K562 (cell line): Measurements from ENCODE around the gene DNAJB12. TPM values are rescaled to one million over a fixed set of nuclear protein-coding genes. Genes with fewer than 3 reads are reported as not detected.

ENCODE experiments used
- ATAC-seq: fragments of 200-7000 bp; cut with Tn5 transposase; 3 replicates; pipeline ENCODE4 v1.9.1; 2020; ENCODE audit warnings: moderate library complexity
- BruUV-seq: library from RNA; stranded (reverse); fragments of 400-500 nt; replicated peaks from 2 replicates; lab custom pipeline; 2021; lab: Mats Ljungman, UMichigan
- CTCF ChIA-PET: fragments of 300-600 bp; formaldehyde crosslinking; extraction: SDS; loops from one replicate; lab custom pipeline; 2021; ENCODE audit warnings: low intra/inter-chr PET ratio; lab: Yijun Ruan, JAX
- POLR2A ChIA-PET: fragments of 300-600, 350-650 bp; sonication (Branson Sonifier 250); formaldehyde crosslinking; extraction: SDS; loops from one replicate; lab custom pipeline; 2021; ENCODE audit warnings: antibody characterized with exemption, inconsistent platforms; lab: Yijun Ruan, JAX
- DNase-seq, 4 experiments: peaks; one replicate each; pipeline versions ENCODE4 v3.0.0 to v3.0.0-alpha.2; 2011 to 2018; ENCODE audit warnings: low spot score in 3 of 4, mixed read lengths in 3 of 4; ENCODE audit errors: extremely low read depth in 1 of 4
- FAIRE-seq: peaks from 2 replicates; lab custom pipeline; 2011; peaks lifted over from hg19 to GRCh38; lab: Jason Lieb, UNC
- H2AFZ ChIP-seq: 2 replicates; pipeline ENCODE4 v1.6.0; 2011; ENCODE audit warnings: low read depth, low read length, control low read depth, inconsistent platforms
- H3K27ac ChIP-seq: fragments of 200-600 bp; 3 replicates; pipeline ENCODE4 v1.8.0; 2011; ENCODE audit warnings: low read depth, mild to moderate bottlenecking, control low read depth, inconsistent platforms, low read length, moderate library complexity, mixed read lengths; ENCODE audit errors: extremely low read depth
- H3K27me3 ChIP-seq, 2 experiments: fragments of 300-600 bp in 1 of 2; 2 replicates in 1 of 2; 3 replicates in 1 of 2; pipeline versions ENCODE4 v1.6.0 to v1.8.0; 2011; ENCODE audit warnings: inconsistent platforms in 2 of 2, low read length in 2 of 2, mild to moderate bottlenecking in 1 of 2, mixed read lengths in 1 of 2, moderate library complexity in 1 of 2; ENCODE audit not compliant: control insufficient read depth in 2 of 2, insufficient read depth in 2 of 2
- H3K36me3 ChIP-seq: fragments of 300-600 bp; 3 replicates; pipeline ENCODE4 v1.8.0; 2011; ENCODE audit warnings: mild to moderate bottlenecking, low read length, inconsistent platforms; ENCODE audit not compliant: control insufficient read depth, insufficient read depth
- H3K4me1 ChIP-seq, 2 experiments: fragments of 200-600 bp in 1 of 2; replicated peaks in 1 of 2; 2 replicates in 1 of 2; 3 replicates in 1 of 2; pipeline versions ENCODE4 v1.5.1 to v1.8.0; 2011; ENCODE audit warnings: inconsistent platforms in 2 of 2, low read length in 2 of 2, mild to moderate bottlenecking in 1 of 2, mixed read lengths in 1 of 2, moderate library complexity in 1 of 2; ENCODE audit not compliant: control insufficient read depth in 2 of 2, insufficient read depth in 2 of 2
- H3K4me2 ChIP-seq: 2 replicates; pipeline ENCODE4 v1.6.1; 2011; ENCODE audit warnings: low read length, control low read depth, inconsistent platforms, mixed read lengths; ENCODE audit not compliant: insufficient read depth
- H3K4me3 ChIP-seq: fragments of 200-600 bp; sonication (generic), shearing (Covaris generic); 2 replicates; pipeline ENCODE4 v1.5.1; 2016; ENCODE audit warnings: control low read depth, inconsistent platforms
- H3K79me2 ChIP-seq: fragments of 200-600 bp; 3 replicates; pipeline ENCODE4 v1.8.0; 2011; ENCODE audit warnings: low read length, inconsistent platforms; ENCODE audit not compliant: control insufficient read depth, insufficient read depth
- H3K9ac ChIP-seq, 2 experiments: 2 replicates each; pipeline versions ENCODE4 v1.6.0 to v1.6.1; 2011; ENCODE audit warnings: low read depth in 2 of 2, low read length in 2 of 2, control low read depth in 1 of 2, inconsistent platforms in 1 of 2, mild to moderate bottlenecking in 1 of 2, mixed read lengths in 1 of 2; ENCODE audit not compliant: insufficient read depth in 1 of 2
- H3K9me1 ChIP-seq: one replicate; pipeline ENCODE4 v1.6.0; 2011; ENCODE audit warnings: inconsistent platforms, mild to moderate bottlenecking, low read length, moderate library complexity; ENCODE audit not compliant: control insufficient read depth, insufficient read depth
- H3K9me3 ChIP-seq: replicated peaks from 2 replicates; pipeline ENCODE4 v1.5.1; 2011; ENCODE audit warnings: low read depth, low read length, inconsistent platforms; ENCODE audit not compliant: control insufficient read depth, insufficient read depth
- H4K20me1 ChIP-seq: replicated peaks from 2 replicates; pipeline ENCODE4 v1.6.1; 2011; ENCODE audit warnings: low read length, inconsistent platforms, mixed read lengths; ENCODE audit not compliant: control insufficient read depth, insufficient read depth
- ARID4B ChIP-seq: sonication (generic); formaldehyde crosslinking; IDR thresholded peaks from 2 replicates; pipeline ENCODE4 v1.8.0; 2022; ENCODE audit warnings: mild to moderate bottlenecking, missing genetic modification reagents
- HDAC6 ChIP-seq: IDR thresholded peaks from 2 replicates; pipeline ENCODE4 v1.6.1; 2012; ENCODE audit warnings: low read depth, mild to moderate bottlenecking, control low read depth, inconsistent platforms, low read length, moderate library complexity
- TRIM25 ChIP-seq: fragments of 450-650 bp; IDR thresholded peaks from 2 replicates; pipeline ENCODE4 v1.7.0; 2016; ENCODE audit warnings: borderline replicate concordance
- WGBS: fragments of 100-300 bp; shearing (Covaris generic); methylation state at CpG from one replicate; pipeline ENCODE4 v1.1.6; 2016; ENCODE audit warnings: low coverage, mixed read lengths; ENCODE audit not compliant: insufficient coverage; ENCODE audit errors: missing lambda C conversion rate; 5-methylcytosine and 5-hydroxymethylcytosine counted together
- in situ Hi-C: fragments of 300-500 bp; cut with MboI; formaldehyde crosslinking; loops from 4 replicates; pipeline ENCODE4 v1.15.0; 2018; ENCODE audit warnings: inconsistent platforms, mixed read lengths
- intact Hi-C: fragments of 100-400 bp; cut with micrococcal nuclease; formaldehyde crosslinking; loops from 2 replicates; pipeline ENCODE4 v1.14.2; 2022
- polyA plus RNA-seq, 8 experiments: library from polyadenylated mRNA; depleted of rRNA in 4 of 8; stranded (reverse) in 5 of 8; unstranded in 3 of 8; fragments of >200 nt; fragmentation: Nextera tagmentation in 2 of 8; fragmentation: Illumina TruSeq in 1 of 8; extraction: Ambion mirVana in 2 of 8; extraction: Trizol in 1 of 8; gene quantifications; 2 replicates each; pipeline versions ENCODE4 v1.2.1 to v1.2.3, GENCODE V29; 2011 to 2014; ENCODE audit warnings: inconsistent platforms in 1 of 8, missing spikeins in 1 of 8
- total RNA-seq, 7 experiments: library from RNA; depleted of rRNA in 6 of 7; stranded (reverse); fragments of >200 nt in 6 of 7; fragmentation: Illumina TruSeq in 2 of 7; extraction: Trizol in 2 of 7; gene quantifications; 2 replicates each; pipeline versions ENCODE4 v1.2.1 to v1.2.3, GENCODE V29; 2011 to 2021; ENCODE audit warnings: low replicate concordance in 1 of 7

The DNAJB12 gene
- total and polyA plus RNA-seq, 9 of the 15 experiments (the other 6 are each of a cell fraction or from before 2014, with no cell fraction given) = 3.5 to 31.5 (median 20.3) TPM

- Histone ChIP-seq H3K4me1 (no peaks in the 10 kb centered on the region), H3K4me2 (no peak overlapping the region), H3K36me3 (peaks cover 6% of the 10 kb centered on the region; the same call in 2 of the 3 replicates), H3K27me3 (no peaks in the 10 kb centered on the region), H3K27ac (no peak overlapping the region), H2AFZ (no peak overlapping the region), H3K9ac (no peak overlapping the region), H3K79me2 (no peaks in the 10 kb centered on the region), H4K20me1 (no peaks in the 10 kb centered on the region), H3K9me3 (no peaks in the 10 kb centered on the region), H3K9me1 (no peaks in the 10 kb centered on the region), H3K4me3 (no peak overlapping the region)
- FAIRE-seq (no peak), DNase-seq (no peak), ATAC-seq (no peak)
- 78% methylated on average over 3 of the region's 3 CpGs for WGBS
- ChIA-PET CTCF (interaction anchor here (0.6 to 1.5 kb wide), 2 partner anchors 377 to 459 kb away, joined by 5 to 7 read pairs; no protein-coding TSS in a partner anchor), POLR2A (interaction anchor here (1.0 kb wide), 2 partner anchors 9 to 459 kb away, joined by 3 to 4 read pairs; no protein-coding TSS in a partner anchor)
- intact Hi-C loops (loop anchor here (5.0 kb wide), 1 partner anchor 187 kb away; no protein-coding TSS in a partner anchor), in situ Hi-C loops (no loop called here)
- no peak for TF ChIP-seq HDAC6
- TF ChIP-seq ARID4B (CRISPR knock-in tag) = peak; percentile 23; the same call in 1 of the 2 replicates
- TF ChIP-seq TRIM25 = no peak
- BruUV-seq = TSS peak; percentile 24
These were observed 20.5 kb upstream of the DNAJB12 start for GRCh38 chr10:72375173-72375572.
